Measurements from ENCODE around the gene SCG3.

DNA sequence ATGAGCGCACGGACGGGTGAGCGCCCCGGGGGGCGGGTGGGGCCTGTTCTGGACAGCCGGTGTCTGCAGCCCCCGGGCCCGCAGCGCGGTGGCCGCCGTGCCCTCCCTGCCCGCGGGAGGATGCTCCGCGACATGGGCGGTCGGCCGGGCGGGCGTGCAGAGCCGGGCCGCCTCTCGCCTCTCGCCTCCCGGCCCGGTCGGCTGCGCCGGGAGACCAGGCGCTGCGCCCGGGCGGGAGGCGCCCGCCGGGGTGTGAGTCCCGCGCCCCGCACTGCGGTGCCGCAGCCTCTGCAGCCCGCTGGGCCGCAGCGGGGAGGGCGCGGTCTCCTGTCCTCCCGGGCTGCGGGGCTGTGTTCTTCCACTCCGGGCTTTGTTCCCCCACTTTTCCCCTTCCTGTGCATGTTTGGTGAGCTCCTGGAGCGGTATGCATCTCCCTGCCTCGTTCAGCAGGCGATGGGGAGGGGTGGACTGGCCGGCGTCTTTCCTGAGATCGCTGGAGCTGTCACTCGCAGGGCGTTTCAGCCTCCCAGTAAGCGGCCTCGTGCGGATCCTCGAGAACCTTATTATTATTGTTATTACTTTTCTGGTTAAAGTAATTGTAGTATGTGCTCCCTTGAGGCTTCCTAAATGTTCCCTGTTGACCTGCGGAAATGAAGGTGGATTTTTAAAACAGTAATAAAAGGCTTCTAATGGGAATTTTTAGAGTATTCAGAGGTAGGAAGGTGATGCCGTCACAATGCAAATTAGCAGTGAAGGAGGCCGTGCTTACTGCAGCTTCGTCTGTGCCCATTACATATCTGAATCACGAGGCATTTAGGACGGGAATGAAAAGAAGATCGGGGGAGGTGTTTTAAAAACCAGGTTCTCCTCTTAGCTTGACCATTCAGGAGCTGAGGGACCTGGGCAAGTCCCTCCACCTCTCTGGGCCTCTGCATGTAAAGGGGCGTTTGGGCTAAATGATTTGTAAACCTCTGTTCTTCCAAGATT, 70.7 kb downstream of the SCG3 start:
- TF ChIP-seq, protein P1, sequence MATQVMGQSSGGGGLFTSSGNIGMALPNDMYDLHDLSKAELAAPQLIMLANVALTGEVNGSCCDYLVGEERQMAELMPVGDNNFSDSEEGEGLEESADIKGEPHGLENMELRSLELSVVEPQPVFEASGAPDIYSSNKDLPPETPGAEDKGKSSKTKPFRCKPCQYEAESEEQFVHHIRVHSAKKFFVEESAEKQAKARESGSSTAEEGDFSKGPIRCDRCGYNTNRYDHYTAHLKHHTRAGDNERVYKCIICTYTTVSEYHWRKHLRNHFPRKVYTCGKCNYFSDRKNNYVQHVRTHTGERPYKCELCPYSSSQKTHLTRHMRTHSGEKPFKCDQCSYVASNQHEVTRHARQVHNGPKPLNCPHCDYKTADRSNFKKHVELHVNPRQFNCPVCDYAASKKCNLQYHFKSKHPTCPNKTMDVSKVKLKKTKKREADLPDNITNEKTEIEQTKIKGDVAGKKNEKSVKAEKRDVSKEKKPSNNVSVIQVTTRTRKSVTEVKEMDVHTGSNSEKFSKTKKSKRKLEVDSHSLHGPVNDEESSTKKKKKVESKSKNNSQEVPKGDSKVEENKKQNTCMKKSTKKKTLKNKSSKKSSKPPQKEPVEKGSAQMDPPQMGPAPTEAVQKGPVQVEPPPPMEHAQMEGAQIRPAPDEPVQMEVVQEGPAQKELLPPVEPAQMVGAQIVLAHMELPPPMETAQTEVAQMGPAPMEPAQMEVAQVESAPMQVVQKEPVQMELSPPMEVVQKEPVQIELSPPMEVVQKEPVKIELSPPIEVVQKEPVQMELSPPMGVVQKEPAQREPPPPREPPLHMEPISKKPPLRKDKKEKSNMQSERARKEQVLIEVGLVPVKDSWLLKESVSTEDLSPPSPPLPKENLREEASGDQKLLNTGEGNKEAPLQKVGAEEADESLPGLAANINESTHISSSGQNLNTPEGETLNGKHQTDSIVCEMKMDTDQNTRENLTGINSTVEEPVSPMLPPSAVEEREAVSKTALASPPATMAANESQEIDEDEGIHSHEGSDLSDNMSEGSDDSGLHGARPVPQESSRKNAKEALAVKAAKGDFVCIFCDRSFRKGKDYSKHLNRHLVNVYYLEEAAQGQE (IDR thresholded peaks at IDR 0.05; ENCODE audit: insufficient read depth in 1 of 2, low read depth in 2 of 2, low read length in 2 of 2) = no peak
- TF ChIP-seq POLR2AphosphoS5 (IDR thresholded peaks at IDR 0.05; ENCODE audit: low read depth, low read length) (no peak), SIN3A (IDR thresholded peaks at IDR 0.05; ENCODE audit: borderline replicate concordance, insufficient read depth, low read length) (no peak; the same call in 1 of the 2 replicates), TAF1 (IDR thresholded peaks at IDR 0.05; ENCODE audit: borderline replicate concordance, insufficient read depth, low read length) (no peak), FOXP2 (optimal IDR thresholded peaks at IDR 0.05; ENCODE audit: borderline replicate concordance, extremely low read depth, extremely low read length, insufficient read depth) (no peak)
